Left lung (tissue), 10 donors: Measurements from ENCODE around the gene CRCP. TPM values are rescaled to one million over a fixed set of nuclear protein-coding genes. Genes with fewer than 3 reads are reported as not detected.

Source experiments
- ATAC-seq: fragments of 200-7000 bp; cut with Tn5 transposase; one replicate; pipeline ENCODE4 v1.9.1; 2020; ENCODE audit warnings: moderate library complexity
- DNase-seq, 4 donors: peaks; one replicate each; pipeline ENCODE4 v3.0.0-alpha.2; 2013 to 2020
- H3K27ac ChIP-seq, 2 donors: fragments of 200-600 bp; sonication (generic) in 1 of 2; one replicate each; pipeline versions ENCODE4 v1.5.0 to v1.8.0; 2020 to 2021
- H3K27me3 ChIP-seq, 2 donors: fragments of 200-600 bp; sonication (generic) in 1 of 2; one replicate each; pipeline versions ENCODE4 v1.5.0 to v1.8.0; 2020 to 2021
- H3K36me3 ChIP-seq, 2 donors: fragments of 200-600 bp; sonication (generic) in 1 of 2; one replicate each; pipeline versions ENCODE4 v1.5.0 to v1.8.0; 2020 to 2021
- H3K4me1 ChIP-seq, 2 donors: fragments of 200-600 bp; one replicate each; pipeline ENCODE4 v1.8.0; 2021
- H3K4me3 ChIP-seq, 2 donors: fragments of 200-600 bp; sonication (generic) in 1 of 2; one replicate each; pipeline versions ENCODE4 v1.5.0 to v1.8.0; 2020 to 2021; ENCODE audit warnings: mild to moderate bottlenecking in 1 of 2
- H3K9me3 ChIP-seq, 2 donors: fragments of 200-600 bp; sonication (generic) in 1 of 2; one replicate each; pipeline versions ENCODE4 v1.5.0 to v1.8.0; 2020 to 2021
- CTCF ChIP-seq, 2 donors: fragments of 200-600 bp; sonication (generic) in 1 of 2; IDR thresholded peaks; one replicate each; pipeline versions ENCODE4 v1.5.0 to v1.8.0; 2021; ENCODE audit warnings: antibody characterized with exemption in 2 of 2
- intact Hi-C, 2 donors: fragments of 100-400 bp; cut with DNase I; formaldehyde crosslinking; loops; one replicate each; pipeline versions ENCODE4 v1.11.2 to v1.14.2; 2022
- polyA plus RNA-seq, 6 donors: library from polyadenylated mRNA; unstranded; fragments of 120-200 nt; gene quantifications; one replicate each; pipeline ENCODE4 v1.2.1, GENCODE V29; 2013; ENCODE audit not compliant: insufficient read length in 6 of 6
- total RNA-seq, 2 donors: library from RNA; stranded (reverse); fragmentation: NEBNext Ultra II Directional; extraction: Animal tissue kit (Norgen Biotek cat#: 25700); gene quantifications; one replicate each; pipeline ENCODE4 v1.2.1, GENCODE V29; 2021
- donor health status: DM: no; HTN: yes; CAD: no.
- donor health status: DM: no; HTN: no; CAD: no.

CRCP gene
- total and polyA plus RNA-seq, 8 donors: 27.1 to 36.0 (median 33.9) TPM

- no peak overlapping the region for H3K27ac ChIP-seq
- no peak for ATAC-seq
Measured at GRCh38 chr7:66186991-66187390, 72.3 kb downstream of the CRCP start.

DNA sequence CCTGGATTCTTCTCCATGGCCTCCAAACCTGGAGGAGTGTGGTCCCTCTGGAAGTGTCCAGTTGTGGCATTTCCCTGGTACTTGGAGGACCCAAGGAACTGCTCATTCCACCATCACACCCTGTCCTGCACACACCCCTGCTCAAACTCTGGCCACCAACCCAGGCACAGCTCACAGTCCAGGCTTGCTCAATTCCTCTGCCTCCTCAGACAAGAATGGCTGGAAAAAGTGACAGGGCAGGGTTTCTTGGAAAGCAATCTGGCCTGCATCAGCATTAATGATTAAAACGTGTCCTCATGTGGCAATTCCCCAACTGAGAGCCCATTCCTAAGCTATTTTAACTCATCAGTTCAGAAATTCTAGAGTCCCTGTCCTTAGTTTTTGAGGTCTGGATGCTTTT lies 73.3 kb downstream of the CRCP start:
- no peak overlapping the region for H3K4me3 ChIP-seq
- no peak overlapping the region for H3K27ac ChIP-seq
- ATAC-seq (peak; percentile 58), DNase-seq (peak in 3 of 4 donors; percentile 37 to 72 (median 50))
- peaks cover 0 to 4% of the 10 kb centered on the region in 2 donors for H3K9me3 ChIP-seq
- intact Hi-C loops: no loop called here
- no peaks in the 10 kb centered on the region for H3K27me3 ChIP-seq
- H3K36me3 ChIP-seq: no peaks in the 10 kb centered on the region
- H3K4me1 ChIP-seq: peaks cover 0 to 9% of the 10 kb centered on the region in 2 donors
- no peak for TF ChIP-seq CTCF (IDR thresholded peaks at IDR 0.05)

More at GRCh38 chr7:66186991-66187390, 72.3 kb downstream of the CRCP start:
- Histone ChIP-seq H3K27me3 (no peaks in the 10 kb centered on the region), H3K4me1 (peaks cover 0 to 11% of the 10 kb centered on the region in 2 donors), H3K36me3 (no peaks in the 10 kb centered on the region), H3K4me3 (no peak overlapping the region), H3K9me3 (peaks cover 0 to 4% of the 10 kb centered on the region in 2 donors)
- intact Hi-C loops: no loop called here
- TF ChIP-seq CTCF (IDR thresholded peaks at IDR 0.05): no peak
- DNase-seq: no peak

DNA sequence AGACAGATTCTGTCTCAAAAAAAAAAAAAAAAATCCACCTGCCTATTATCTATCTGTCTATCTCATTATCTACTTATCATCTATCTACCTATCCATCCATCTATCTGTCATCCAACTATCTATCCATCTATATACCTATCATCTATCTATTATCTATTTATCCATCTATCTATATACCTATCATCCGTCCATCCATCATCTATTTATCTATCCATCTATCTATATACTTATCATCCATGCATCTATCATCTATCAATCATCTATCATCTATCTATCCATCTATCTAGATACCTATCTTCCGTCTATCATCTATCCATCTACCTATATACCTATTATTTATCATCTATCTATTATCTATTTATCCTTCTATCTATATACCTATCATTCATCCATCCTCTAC lies 74.0 kb downstream of the CRCP start:
- TF ChIP-seq CTCF (IDR thresholded peaks at IDR 0.05): no peak
- Histone ChIP-seq H3K36me3 (no peaks in the 10 kb centered on the region), H3K27ac (no peak overlapping the region), H3K4me1 (peaks cover 0 to 6% of the 10 kb centered on the region in 2 donors), H3K9me3 (peaks cover 0 to 4% of the 10 kb centered on the region in 2 donors), H3K4me3 (no peak overlapping the region), H3K27me3 (no peaks in the 10 kb centered on the region)
- ATAC-seq (no peak), DNase-seq (no peak)
- intact Hi-C loops: no loop called here

- Histone ChIP-seq H3K27ac (no peak overlapping the region), H3K4me3 (no peak overlapping the region), H3K36me3 (no peaks in the 10 kb centered on the region), H3K4me1 (peaks cover 0 to 6% of the 10 kb centered on the region in 2 donors), H3K27me3 (no peaks in the 10 kb centered on the region), H3K9me3 (peaks cover 0 to 4% of the 10 kb centered on the region in 2 donors)
- ATAC-seq (peak; percentile 68), DNase-seq (no peak)
- intact Hi-C loops: no loop called here
- no peak for TF ChIP-seq CTCF (IDR thresholded peaks at IDR 0.05)
Measured at GRCh38 chr7:66189695-66190503, 75.3 kb downstream of the CRCP start.

DNA sequence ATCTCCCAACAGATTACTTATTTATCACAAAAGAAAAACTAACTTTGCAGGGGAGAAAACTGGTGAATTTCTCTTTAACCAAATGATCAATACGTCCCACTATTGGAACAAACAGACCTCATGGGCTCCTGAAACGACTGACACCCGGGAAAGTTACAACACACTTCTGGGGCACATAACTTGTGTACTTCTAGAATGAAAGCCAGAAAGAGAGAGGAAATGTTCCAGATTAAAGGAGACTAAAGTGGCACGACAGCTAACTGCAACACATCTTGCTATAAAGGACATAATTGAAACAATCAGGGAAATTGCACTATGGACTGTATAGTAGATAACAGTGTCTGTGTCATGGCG lies 75.8 kb downstream of the CRCP start:
- Histone ChIP-seq H3K9me3 (peaks cover 0 to 4% of the 10 kb centered on the region in 2 donors), H3K27ac (no peak overlapping the region), H3K27me3 (no peaks in the 10 kb centered on the region), H3K4me3 (no peak overlapping the region), H3K4me1 (peaks cover 0 to 6% of the 10 kb centered on the region in 2 donors), H3K36me3 (no peaks in the 10 kb centered on the region)
- ATAC-seq: no peak
- no peak for DNase-seq
- intact Hi-C loops: no loop called here
- no peak for TF ChIP-seq CTCF (IDR thresholded peaks at IDR 0.05)
